Measurements from ENCODE around the gene MACROD2.

- TF ChIP-seq CTCF (IDR thresholded peaks at IDR 0.05; ENCODE audit: low read depth, low read length, missing input control) (no peak), EGR1 (IDR thresholded peaks at IDR 0.05; ENCODE audit: low read depth in 2 of 2) (no peak), TAF1 (conservative IDR thresholded peaks at IDR 0.05) (no peak), REST (IDR thresholded peaks at IDR 0.05) (no peak), RAD21 (IDR thresholded peaks at IDR 0.05) (no peak), JUND (IDR thresholded peaks at IDR 0.05) (no peak), MAX (IDR thresholded peaks at IDR 0.05) (no peak), ATF3 (IDR thresholded peaks at IDR 0.05) (no peak), YY1 (IDR thresholded peaks at IDR 0.05) (no peak), HNF4G (IDR thresholded peaks at IDR 0.05) (no peak), SP1 (IDR thresholded peaks at IDR 0.05) (no peak), GABPA (IDR thresholded peaks at IDR 0.05 in 1 of 2, conservative IDR thresholded peaks at IDR 0.05 in 1 of 2) (no peak), ZBTB33 (IDR thresholded peaks at IDR 0.05) (no peak)
These were observed 360.5 kb downstream of the MACROD2 start for GRCh38 chr20:14355791-14356190.

Measured in liver (tissue), 3 donors.